ENCODE data around the gene PLN. TPM values are rescaled to one million over a fixed set of nuclear protein-coding genes. Genes with fewer than 3 reads are reported as not detected.

The PLN gene
- total and polyA plus RNA-seq, 2 experiments from 2014 or later, result 187 to 603 TPM

- peaks cover 14% of the 10 kb centered on the region for H3K4me1 ChIP-seq (ENCODE audit: low read depth)
- no peak for DNase-seq (ENCODE audit: low read depth in 1 of 2, low spot score in 1 of 2)
- H3K9me3 ChIP-seq (ENCODE audit: low read depth), result no peaks in the 10 kb centered on the region
- no peaks in the 10 kb centered on the region for H3K27me3 ChIP-seq
- peak overlapping the region; percentile 87 for H3K27ac ChIP-seq
- H3K36me3 ChIP-seq, result no peaks in the 10 kb centered on the region
- no peak overlapping the region for H3K4me3 ChIP-seq
- TF ChIP-seq CTCF (IDR thresholded peaks at IDR 0.05; ENCODE audit: low read depth, low read length), result no peak
These were observed 21.9 kb upstream of the PLN start for GRCh38 chr6:118525913-118526780.

GRCh38 chr6:118528129-118528528 is 20.0 kb upstream of the PLN start:
- Histone ChIP-seq H3K27me3 (no peaks in the 10 kb centered on the region), H3K4me1 (ENCODE audit: low read depth) (peaks cover 14% of the 10 kb centered on the region), H3K4me3 (no peak overlapping the region), H3K36me3 (no peaks in the 10 kb centered on the region), H3K9me3 (ENCODE audit: low read depth) (no peaks in the 10 kb centered on the region), H3K27ac (no peak overlapping the region)
- TF ChIP-seq CTCF (IDR thresholded peaks at IDR 0.05; ENCODE audit: low read depth, low read length), result no peak
- DNase-seq (ENCODE audit: low read depth in 1 of 2, low spot score in 1 of 2), result no peak

- no peak for DNase-seq (ENCODE audit: low read depth in 1 of 2, low spot score in 1 of 2)
- no peak overlapping the region for H3K4me3 ChIP-seq
- peaks cover 14% of the 10 kb centered on the region for H3K4me1 ChIP-seq (ENCODE audit: low read depth)
- no peaks in the 10 kb centered on the region for H3K27me3 ChIP-seq
- no peaks in the 10 kb centered on the region for H3K9me3 ChIP-seq (ENCODE audit: low read depth)
- TF ChIP-seq CTCF (IDR thresholded peaks at IDR 0.05; ENCODE audit: low read depth, low read length), result no peak
- H3K27ac ChIP-seq, result no peak overlapping the region
- H3K36me3 ChIP-seq, result no peaks in the 10 kb centered on the region
These were observed 18.3 kb upstream of the PLN start for GRCh38 chr6:118529756-118530155.

GRCh38 chr6:118530942-118531341 is 17.2 kb upstream of the PLN start:
- no peak for TF ChIP-seq CTCF (IDR thresholded peaks at IDR 0.05; ENCODE audit: low read depth, low read length)

GRCh38 chr6:118535176-118535844 is 12.8 kb upstream of the PLN start:
- no peak for TF ChIP-seq CTCF (IDR thresholded peaks at IDR 0.05; ENCODE audit: low read depth, low read length)
- peak overlapping the region; percentile 3 for H3K27ac ChIP-seq
- peaks cover 38% of the 10 kb centered on the region for H3K4me1 ChIP-seq (ENCODE audit: low read depth)
- H3K27me3 ChIP-seq, result no peaks in the 10 kb centered on the region
- no peak for DNase-seq (ENCODE audit: low read depth in 1 of 2, low spot score in 1 of 2)
- no peaks in the 10 kb centered on the region for H3K9me3 ChIP-seq (ENCODE audit: low read depth)
- H3K36me3 ChIP-seq, result no peaks in the 10 kb centered on the region
- H3K4me3 ChIP-seq, result no peak overlapping the region

More at GRCh38 chr6:118530942-118531341, 17.2 kb upstream of the PLN start:
- H3K9me3 ChIP-seq (ENCODE audit: low read depth), result no peaks in the 10 kb centered on the region
- no peak for DNase-seq (ENCODE audit: low read depth in 1 of 2, low spot score in 1 of 2)
- no peaks in the 10 kb centered on the region for H3K27me3 ChIP-seq
- no peak overlapping the region for H3K27ac ChIP-seq
- H3K4me1 ChIP-seq (ENCODE audit: low read depth), result peaks cover 14% of the 10 kb centered on the region
- H3K4me3 ChIP-seq, result no peak overlapping the region
- H3K36me3 ChIP-seq, result no peaks in the 10 kb centered on the region

Measured in cardiac muscle cell (in vitro differentiated cells and primary cell).